HG03342 (cell line): ENCODE measurements around the gene LETM1.
A peak's percentile ranks its signal among the peaks of the same experiment; 100 is the strongest.

Source experiments
- ATAC-seq: cut with Tn5 transposase; IDR thresholded peaks from one replicate; pipeline ENCODE4 v1.9.1; 2021; ENCODE audit warnings: mild to moderate bottlenecking, moderate library complexity; ENCODE audit not compliant: unreplicated experiment

Gene LETM1

DNA sequence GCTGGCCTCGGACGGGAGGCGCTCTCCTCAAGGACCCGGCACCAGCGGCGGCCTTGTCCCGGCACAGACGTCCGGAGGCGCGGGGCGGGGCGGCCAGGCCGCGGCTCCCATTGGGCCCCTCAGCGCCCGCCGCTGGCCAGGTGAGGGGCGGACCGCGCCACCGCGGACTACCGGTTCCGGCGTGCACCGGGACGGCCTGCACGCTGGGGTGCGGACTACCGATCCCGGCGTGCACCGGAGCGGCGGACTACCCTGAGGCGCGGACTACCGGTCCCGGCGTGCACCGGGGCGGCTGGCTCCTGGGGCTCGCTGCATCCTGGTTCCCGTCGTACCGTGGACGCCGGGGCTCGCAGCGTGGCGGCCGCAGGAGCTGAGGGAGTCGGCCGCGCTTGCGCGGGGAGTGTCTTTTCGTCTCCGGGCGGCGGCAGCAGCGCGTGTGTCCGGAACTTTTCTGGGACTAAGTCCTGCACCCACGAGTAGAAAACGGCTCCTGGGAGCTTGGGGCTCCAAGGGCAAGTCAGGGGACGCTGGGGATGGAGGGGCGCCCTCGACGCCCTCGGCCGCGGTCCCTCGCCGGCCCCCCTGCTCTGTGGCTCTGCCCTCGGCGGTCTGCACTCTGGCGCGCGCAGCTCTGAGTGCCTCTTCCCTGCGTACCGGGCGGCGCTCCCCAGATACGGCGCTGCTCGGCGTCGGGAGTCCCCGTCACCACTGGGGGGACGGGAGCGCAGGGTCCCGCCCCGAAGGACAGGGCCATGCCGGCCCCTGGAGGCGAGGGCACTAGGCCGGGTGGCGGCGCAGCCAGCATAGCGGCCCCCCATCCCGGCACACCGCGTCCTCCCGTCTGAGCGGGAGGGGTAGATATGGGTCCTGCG is at the start of gene LETM1:
LETM1 (minus strand) TSS at position 86 of the 872 bp plus-strand sequence. CDS start 206 bp downstream, outside the sequence.
- peak; percentile 93 for ATAC-seq

DNA sequence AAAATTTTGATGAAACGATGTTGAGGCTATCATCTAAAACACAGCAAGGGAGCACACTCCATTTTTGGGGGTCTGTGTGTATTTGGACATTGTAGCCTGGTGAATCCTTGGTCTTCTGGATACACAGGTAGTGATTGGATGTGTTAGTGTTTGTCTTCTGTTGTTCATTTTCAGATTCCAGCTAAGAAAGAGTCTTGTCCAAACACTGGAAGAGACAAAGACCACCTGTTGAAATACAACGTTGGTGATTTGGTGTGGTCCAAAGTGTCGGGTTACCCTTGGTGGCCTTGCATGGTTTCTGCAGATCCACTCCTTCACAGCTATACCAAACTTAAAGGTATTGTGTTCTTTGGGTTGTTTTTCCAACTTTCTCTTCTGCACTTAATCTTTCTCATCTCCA is 48.1 kb upstream of the LETM1 start:
- ATAC-seq = no peak

DNA sequence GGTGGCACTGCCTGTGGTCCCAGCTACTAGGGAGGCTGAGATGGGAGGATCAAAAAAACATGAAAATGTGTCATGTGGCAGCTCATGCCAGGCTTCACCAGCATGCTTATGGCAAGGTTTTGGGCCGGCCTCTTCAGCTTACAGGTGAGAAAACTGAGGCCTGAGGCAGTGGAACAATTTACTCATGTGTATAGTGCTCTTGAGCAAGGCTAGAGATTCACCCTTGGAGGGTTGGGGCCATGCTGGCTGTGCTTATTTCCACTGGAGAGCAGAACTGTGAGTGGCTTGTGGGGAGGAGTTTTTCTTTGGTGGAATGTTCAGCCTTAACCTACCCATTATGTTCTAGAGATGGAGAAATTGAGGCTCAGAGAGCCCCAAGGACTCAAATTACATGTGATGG is 47.1 kb upstream of the LETM1 start:
- no peak for ATAC-seq

DNA sequence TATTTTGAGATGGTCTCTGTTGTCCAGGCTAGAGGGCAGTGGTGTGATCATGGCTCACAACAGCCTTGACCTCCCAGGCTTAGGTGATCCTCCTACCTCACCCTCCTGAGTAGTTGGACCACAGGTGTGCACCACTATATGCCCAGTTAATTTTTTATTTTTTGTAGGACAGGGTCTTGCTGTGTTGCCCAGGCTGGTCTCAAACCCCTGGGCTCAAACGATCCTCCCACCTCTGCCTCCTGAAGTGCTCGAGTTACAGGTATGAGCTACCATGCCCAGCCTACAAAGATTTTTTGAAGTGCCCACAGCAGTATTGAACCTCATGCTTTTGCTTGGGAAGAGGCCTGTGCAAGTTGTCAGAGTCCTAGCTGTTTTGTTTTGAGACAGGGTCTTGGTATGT is 46.3 kb upstream of the LETM1 start:
- no peak for ATAC-seq

DNA sequence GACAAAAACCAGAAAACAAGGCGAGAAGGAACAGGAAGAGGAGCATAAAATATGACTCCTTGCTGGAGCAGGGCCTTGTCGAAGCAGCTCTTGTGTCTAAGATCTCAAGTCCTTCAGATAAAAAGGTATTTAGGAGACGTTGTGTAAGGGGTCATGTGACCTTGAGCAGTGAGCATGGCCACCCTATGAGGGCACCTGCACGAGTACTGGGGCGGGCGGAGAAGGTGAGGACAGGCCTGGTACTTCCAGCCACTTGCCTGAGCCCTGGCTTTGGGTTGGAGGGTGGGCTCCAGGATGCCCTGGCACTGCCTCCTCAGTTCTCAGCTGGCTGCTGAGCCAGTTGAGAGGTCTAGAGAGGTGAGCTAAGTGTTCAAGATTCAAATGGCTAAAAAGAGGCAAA is 45.2 kb upstream of the LETM1 start:
- no peak for ATAC-seq

DNA sequence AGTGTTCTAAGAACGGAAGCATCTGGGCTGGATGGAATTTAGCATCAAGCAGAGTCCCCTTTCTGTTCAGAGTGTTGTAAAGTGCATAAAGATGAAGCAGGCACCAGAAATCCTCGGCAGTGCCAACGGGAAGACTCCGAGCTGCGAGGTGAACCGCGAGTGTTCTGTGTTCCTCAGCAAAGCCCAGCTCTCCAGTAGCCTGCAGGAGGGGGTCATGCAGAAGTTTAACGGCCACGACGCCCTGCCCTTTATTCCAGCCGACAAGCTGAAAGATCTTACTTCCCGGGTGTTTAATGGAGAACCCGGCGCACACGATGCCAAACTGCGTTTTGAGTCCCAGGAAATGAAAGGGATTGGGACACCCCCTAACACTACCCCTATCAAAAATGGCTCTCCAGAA is 44.7 kb upstream of the LETM1 start:
- no peak for ATAC-seq

DNA sequence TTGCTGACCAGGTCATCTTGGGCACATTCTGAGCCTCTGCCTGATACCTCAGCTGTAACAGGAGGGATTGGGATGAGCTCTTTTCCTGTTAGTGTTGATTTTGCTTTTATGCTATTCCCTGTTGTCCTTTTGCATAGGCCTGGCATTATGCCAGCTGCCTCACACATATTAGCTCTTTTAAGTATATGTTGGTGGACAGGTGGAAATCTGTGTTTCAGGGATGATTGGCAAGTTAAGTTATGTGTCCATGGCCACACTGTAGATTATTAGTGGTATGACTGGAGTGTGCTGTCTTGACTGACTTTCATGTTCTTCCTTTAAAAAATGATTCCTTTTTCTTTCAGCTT is 44.1 kb upstream of the LETM1 start:
- ATAC-seq = no peak

DNA sequence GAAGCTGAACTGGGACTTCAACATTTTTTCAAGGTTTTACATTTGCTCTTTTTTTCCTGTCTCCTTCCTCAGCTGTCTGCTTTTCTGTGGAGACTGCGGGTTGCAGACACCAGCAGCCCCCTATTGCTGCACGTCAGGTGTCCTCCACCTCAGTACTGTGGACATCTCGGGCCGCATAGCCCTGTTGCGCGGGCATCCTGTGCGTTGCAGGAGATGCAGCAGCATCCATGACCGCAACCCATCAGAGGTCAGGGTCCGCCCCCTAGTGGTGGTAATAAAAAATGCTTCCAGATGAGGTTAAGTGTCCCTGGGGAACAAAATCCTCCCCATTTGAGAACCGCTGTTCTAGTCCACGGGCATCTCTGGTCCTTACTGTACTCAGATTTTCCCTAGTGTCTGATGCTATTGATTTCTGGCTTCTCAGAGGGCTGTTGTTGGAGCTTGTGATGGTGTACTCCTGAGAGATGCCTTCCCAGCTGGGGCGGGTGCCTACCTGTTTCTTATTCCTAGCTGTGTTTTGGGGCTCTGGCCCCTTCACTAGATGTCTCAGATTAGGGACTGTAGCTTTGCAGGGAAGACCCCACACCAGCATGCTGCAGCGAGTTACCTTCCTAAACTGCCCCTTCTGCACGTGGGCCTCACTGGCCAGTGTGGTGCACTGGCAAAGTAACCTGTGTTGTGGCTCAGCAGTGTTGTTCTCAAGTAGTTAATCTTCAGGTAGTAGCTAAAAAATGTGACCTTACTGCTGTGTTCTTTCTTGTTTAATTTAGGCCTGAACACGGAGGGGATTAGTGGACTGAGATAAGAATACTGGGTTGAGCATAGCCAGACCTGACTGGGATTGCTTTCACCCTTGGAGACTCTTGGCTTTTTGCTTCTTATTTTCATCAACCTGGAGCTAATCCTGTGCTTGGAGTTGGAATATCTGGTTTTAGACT is 43.5 kb upstream of the LETM1 start:
- peak; percentile 83 for ATAC-seq

DNA sequence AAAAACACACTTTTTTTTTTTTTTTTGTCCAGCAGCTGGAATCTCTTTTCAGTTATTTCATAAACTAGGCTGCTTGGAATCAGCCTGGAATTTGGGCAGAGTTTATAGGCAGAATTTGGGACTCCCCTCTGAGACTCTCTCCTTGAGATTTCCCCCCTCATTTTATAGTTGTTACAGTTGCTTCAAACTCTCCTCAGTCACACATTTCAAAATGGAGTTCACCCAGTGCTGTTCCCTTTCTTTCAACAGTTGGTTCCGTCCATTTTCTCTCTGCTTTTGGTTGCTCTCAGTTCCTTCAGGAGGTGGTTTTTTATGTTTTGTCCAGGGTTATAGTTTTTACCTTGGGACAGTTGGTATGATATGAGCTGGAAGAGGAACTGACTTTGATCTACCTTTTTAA is 42.7 kb upstream of the LETM1 start:
- ATAC-seq = peak; percentile 12

DNA sequence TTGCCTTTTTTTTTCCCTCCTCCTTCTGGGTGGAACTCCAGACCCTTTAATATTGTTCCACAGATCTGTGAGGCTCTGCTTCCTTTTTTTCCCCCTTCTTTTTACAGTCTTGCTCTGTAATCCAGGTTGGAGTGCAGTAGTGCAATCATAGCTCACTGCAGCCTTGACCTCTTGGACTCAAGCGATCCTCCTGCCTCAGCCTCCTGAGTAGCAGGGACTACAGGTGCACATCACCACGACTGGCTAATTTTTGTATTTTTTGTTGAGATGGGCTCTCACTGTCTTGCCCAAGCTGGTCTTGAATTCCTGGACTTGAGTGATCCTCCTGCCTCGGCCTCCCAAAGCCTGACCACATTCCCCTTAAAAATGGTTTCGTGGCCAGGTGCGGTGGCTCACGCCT is 42.1 kb upstream of the LETM1 start:
- no peak for ATAC-seq

DNA sequence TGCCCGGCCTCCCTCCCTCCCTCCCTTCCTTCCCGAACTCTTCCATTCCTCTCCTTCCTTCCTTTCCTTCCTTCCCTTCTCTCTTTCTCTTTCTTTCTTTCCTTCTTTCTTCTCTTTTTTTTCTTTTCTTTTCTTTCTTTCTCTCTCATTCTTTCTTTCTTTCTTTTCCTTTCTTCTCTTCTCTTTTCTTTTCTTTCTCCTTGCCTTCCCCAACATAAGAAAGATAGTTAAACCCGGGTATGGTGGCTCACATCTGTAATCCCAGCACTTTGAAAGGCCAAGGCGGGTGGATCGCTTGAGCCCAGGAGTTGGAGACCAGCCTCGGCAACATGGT is 40.7 kb upstream of the LETM1 start:
- ATAC-seq = no peak

DNA sequence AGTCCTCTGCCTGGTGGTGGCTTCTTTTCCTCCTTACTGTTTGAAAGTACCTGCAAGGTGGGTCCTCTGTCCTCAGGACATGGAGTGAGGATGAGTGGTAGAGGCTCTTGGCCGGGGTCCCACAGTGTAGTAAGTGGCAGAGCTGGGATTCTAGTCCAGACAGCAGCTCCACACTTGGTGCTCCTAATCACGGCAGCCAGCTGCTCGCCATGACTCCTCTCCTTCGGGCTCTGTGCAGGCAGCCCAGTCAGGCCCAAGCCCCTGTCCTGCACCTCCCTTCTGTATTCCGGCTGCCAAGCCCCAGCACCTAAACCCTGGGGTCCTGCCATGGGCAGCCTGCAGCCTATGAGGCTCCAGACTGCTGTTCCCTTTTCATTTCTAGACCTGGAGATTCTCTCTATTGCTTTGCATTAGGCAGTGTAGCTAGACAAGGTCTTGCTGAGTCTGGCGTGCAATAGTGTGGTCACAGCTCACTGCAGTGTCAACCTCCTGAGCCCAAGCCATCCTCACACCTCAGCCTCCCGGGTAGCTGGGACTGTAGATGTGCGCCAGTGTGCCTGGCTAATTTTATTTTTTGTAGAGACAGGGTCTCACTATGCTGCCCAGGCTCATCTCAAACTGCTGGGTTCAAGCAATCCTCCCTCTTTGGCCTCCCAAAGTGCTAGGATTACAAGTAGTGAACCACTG is 40.2 kb upstream of the LETM1 start:
- ATAC-seq = no peak

DNA sequence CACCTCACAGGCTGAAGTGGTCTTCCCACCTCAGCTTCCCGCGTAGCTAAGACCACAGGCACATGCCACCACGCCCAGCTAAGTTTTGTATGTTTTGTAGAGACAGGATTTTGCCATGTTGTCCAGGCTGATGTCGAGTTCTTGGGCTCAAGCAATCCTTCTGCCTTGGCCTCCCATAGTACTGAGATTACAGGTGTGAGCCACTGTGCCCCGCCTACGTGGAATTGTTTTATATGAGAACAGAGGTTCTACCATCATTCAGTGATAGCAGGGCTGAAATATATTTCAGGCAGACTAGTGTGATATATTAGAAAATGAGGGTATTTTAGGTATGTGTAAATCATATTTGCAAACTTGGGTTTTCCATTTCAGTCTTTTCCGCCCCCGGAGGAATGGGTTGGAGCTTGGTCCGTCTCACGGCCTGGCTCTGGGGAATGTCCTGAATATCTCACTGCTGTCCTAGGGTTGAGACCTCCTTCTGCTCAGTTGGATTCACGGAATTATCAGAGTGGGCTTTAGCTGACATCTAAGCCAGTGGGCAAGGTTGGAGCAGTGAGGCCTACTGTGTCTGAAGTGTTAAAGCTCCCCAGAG is 35.1 kb upstream of the LETM1 start:
- no peak for ATAC-seq

DNA sequence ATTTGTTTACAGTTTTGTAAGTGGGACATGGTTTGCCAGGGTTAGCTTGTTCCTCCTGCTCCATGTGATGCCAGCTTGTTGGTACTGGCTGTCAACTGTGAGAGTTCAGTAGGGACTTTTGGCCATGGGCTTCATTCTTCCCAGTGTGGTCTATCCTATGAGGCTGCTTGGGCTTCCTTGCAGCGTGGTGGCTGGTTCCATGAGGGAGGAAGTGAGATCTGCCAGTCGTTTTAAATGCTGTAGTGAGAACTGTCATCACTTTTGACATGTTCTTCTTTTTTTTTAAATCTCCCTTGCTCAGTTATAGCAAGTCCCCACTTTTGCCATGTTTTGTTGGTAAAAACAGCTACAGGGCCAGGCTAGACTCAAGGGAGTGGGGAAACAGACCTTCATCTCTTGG is 31.1 kb upstream of the LETM1 start:
- ATAC-seq = no peak

DNA sequence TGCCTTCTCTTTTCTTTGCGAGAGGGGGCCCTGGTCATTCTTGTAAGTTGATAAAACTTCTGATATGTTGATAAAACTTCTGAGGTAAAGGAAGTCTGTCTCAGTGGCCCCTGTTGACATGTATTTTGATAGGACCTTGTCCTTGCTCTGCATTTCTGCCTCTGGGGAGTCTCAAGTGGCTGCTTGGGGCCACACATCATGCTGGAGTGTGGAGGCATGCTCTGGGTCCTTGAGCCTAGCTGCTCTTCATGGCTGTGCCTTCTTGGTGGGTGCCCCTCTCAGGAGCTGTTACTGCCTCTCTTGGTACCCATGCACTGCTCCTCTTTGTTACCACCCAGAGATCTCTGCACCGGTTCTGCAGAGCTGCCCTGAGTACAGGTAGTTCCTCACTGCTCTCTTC is 29.5 kb upstream of the LETM1 start:
- no peak for ATAC-seq

DNA sequence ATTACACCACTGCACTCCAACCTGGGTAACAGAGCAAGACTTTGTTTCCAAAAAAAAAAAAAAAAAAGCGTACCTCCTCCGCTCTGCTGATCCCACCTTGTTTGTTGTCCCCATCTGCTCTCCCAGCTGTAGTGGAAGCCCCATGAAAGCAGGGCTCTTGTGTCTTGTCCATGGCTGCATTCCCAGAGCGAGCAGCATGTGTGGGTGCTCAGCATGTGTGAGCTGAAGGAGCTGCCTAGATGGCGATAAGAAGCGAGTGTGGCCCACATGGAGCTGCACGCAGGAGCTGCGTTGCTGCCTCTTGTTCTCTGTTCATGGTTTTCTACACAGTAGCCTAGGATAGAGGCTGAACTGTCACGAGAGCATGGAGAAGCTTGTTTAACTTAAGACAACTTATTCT is 27.6 kb upstream of the LETM1 start:
- ATAC-seq = no peak

DNA sequence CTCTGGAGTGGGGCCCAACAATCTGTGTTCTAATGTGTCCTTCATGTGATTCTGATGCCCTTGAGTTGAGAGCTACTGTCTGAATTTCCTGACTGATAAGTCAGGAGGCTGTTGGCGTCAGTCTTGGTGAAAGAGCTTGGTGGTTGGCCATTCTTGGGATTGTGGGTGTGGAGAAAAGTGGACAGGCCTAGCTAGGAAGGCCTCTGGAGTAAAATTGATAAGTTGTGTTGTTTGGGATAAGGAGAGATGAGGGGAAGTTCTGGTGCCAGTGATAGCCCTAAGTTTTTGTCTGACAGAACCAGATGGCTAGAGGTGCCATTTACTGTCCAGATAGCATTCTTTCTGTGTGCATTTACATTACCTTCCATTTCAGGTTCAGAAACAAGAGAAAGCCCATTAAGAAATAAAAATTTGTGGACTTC is 26.9 kb upstream of the LETM1 start:
- no peak for ATAC-seq

DNA sequence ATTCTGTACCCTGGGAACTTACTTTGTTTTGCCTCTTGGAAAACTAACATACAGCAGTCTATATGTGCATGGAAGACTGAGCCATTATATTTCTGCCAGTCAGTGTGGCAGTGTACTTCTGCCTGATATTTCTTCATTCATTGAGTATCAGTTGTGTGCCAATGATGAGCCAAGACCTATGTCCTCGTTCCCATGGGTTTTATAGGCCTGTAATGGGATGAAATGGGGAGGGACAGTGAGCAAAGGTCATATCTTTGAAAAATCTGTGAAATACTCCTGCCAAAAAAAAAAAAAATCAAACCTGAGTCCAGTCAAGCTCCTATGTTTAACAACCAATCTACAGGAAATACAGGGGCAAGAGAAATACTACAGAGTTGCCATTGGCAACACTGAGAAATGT is 24.4 kb upstream of the LETM1 start:
- ATAC-seq = no peak

DNA sequence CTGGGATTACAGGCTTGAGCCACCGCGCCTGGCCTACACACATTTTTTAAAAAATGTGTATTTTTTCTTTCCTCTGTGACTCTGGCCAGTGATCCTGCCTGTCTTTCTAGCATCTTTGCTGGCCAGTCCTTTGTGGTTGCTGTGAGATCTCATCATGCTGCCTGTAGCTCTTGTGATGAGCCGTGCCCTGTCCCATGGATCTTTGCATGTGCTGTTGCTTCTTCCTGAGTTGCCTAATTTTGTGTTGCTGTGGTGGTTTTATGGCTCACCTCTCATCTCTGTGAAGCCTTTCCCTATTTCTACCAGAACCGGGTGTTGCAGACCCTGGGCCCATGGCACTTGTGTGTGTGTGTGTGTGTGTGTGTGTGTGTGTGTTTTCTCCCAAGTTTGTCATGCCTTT is 23.5 kb upstream of the LETM1 start:
- ATAC-seq = no peak

DNA sequence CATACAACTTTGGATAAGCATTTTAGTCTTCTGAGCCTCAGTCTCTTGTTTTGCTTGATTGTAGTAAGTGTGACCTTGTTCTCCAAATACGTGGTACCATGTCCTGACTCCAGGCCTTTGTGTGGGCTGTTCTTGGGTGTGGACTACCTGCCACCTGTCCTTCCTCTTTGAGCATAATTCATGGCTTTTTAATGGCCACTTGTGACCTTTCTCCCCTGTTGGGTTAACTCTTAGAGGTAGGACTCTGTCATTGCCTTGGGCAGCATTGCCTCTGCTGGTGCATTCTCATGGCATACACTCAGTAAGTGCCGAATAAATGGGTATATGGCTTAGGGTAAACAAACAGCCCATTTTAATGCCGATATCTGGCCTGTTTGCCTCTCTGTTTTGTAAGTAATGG is 18.2 kb upstream of the LETM1 start:
- ATAC-seq = no peak

DNA sequence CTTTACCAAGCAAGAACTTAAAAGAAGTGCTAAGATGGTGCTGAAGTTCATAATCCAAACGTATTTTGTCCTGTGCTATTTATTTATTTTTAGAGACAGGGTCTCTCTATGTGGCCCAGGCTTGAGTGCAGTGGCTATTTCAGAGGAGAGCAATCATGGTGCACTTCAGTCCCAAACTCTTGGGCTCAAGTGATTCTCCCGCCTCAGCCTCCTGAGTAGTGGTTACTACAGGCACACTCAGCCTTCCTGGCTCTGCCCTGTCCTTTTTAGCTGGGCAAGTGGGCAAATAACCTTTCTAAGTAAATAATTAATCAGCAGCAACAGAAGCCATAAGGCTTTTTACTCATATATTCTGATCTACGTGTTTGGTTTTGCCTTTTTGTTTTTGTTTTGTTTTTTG is 17.8 kb upstream of the LETM1 start:
- ATAC-seq = no peak
